Measurements from ENCODE around the gene LBH.

GRCh38 chr2:30253873-30254684, 22.7 kb downstream of the LBH start:
- TF ChIP-seq CTCF (IDR thresholded peaks at IDR 0.05) (no peak), POLR2A (IDR thresholded peaks at IDR 0.05) (no peak)
